Spleen (tissue), 11 donors: Measurements from ENCODE around the gene NCOA3. TPM values are rescaled to one million over a fixed set of nuclear protein-coding genes. Genes with fewer than 3 reads are reported as not detected.

Source experiments
- DNase-seq: peaks from one replicate; pipeline ENCODE4 v3.0.0-alpha.2; 2020
- H3K27ac ChIP-seq, 8 donors: fragments of 200-600 bp; sonication (generic) in 7 of 8; 1 replicate in 4 of 8; 2 replicates in 4 of 8; pipeline versions ENCODE4 v1.5.0 to v1.8.0; 2016 to 2021; ENCODE audit warnings: inconsistent platforms in 4 of 8, mild to moderate bottlenecking in 4 of 8, moderate library complexity in 1 of 8
- H3K27me3 ChIP-seq, 7 donors: fragments of 200-600 bp; sonication (generic) in 6 of 7; replicated peaks in 1 of 7; 1 replicate in 4 of 7; 2 replicates in 3 of 7; pipeline versions ENCODE4 v1.5.0 to v1.8.0; 2016 to 2021; ENCODE audit warnings: inconsistent platforms in 3 of 7, mild to moderate bottlenecking in 1 of 7
- H3K36me3 ChIP-seq, 6 donors: fragments of 200-600 bp; sonication (generic) in 5 of 6; 1 replicate in 4 of 6; 2 replicates in 2 of 6; pipeline versions ENCODE4 v1.5.0 to v1.8.0; 2016 to 2021; ENCODE audit warnings: inconsistent platforms in 2 of 6
- H3K4me1 ChIP-seq, 6 donors: fragments of 200-600 bp; sonication (generic) in 5 of 6; 1 replicate in 3 of 6; 2 replicates in 3 of 6; pipeline versions ENCODE4 v1.5.0 to v1.8.0; 2016 to 2021; ENCODE audit warnings: inconsistent platforms in 3 of 6
- H3K4me3 ChIP-seq, 8 donors: fragments of 200-600 bp; sonication (generic) in 7 of 8; 1 replicate in 4 of 8; 2 replicates in 4 of 8; pipeline versions ENCODE4 v1.5.0 to v1.8.0; 2016 to 2021; ENCODE audit warnings: inconsistent platforms in 4 of 8, mild to moderate bottlenecking in 4 of 8, moderate library complexity in 2 of 8
- H3K9me3 ChIP-seq, 8 donors: fragments of 200-600 bp; sonication (generic) in 7 of 8; 1 replicate in 4 of 8; 2 replicates in 4 of 8; pipeline versions ENCODE4 v1.5.0 to v1.8.0; 2016 to 2021; ENCODE audit warnings: inconsistent platforms in 4 of 8
- CTCF ChIP-seq, 11 experiments: fragments of 200-600 bp in 7 of 11; fragments of 450-650 bp in 4 of 11; sonication (generic) in 4 of 11; IDR thresholded peaks in 8 of 11; conservative IDR thresholded peaks in 3 of 11; 1 replicate in 7 of 11; 2 replicates in 4 of 11; pipeline versions ENCODE4 v1.4.0 to v1.8.0; 2016 to 2021; ENCODE audit warnings: antibody characterized with exemption in 11 of 11, inconsistent platforms in 4 of 11, mild to moderate bottlenecking in 1 of 11
- POLR2A ChIP-seq, 3 donors: fragments of 450-650 bp; IDR thresholded peaks; one replicate each; pipeline ENCODE4 v1.5.1; 2017; ENCODE audit warnings: antibody characterized with exemption in 3 of 3, mild to moderate bottlenecking in 1 of 3
- POLR2AphosphoS5 ChIP-seq, 3 donors: sonication (generic); formaldehyde crosslinking; IDR thresholded peaks; one replicate each; pipeline ENCODE4 v1.5.1; 2017; ENCODE audit warnings: antibody characterized with exemption in 3 of 3
- WGBS, 5 donors: extraction: QIAGEN DNeasy Blood & Tissue Kit in 3 of 5; methylation state at CpG; one replicate each; pipeline versions ENCODE4 v1.1.5 to v1.1.7; 2013 to 2018; 5-methylcytosine and 5-hydroxymethylcytosine counted together
- intact Hi-C: fragments of 100-400 bp; cut with DNase I; formaldehyde crosslinking; loops from one replicate; pipeline ENCODE4 v1.15.0; 2023; ENCODE audit warnings: low total_unique reads
- polyA plus RNA-seq, 3 donors: library from polyadenylated mRNA; stranded (reverse); fragments of 200-250 nt; gene quantifications; one replicate each; pipeline ENCODE4 v1.2.1, GENCODE V29; 2013
- total RNA-seq, 7 donors: library from RNA; depleted of rRNA in 3 of 7; stranded (reverse); fragments of >200 nt in 3 of 7; fragmentation: NEBNext Ultra II Directional in 4 of 7; extraction: Animal tissue kit (Norgen Biotek cat#: 25700) in 4 of 7; gene quantifications; one replicate each; pipeline versions ENCODE4 v1.1.0 to v1.2.1, GENCODE V29; 2016 to 2021
- donor health status: healthy with polysubstance abuse.
- donor health status: DM: no; HTN: no; CAD: no; lungs with moderate emphysema.
- donor health status: DM: no; HTN: no; CAD: no.
- donor health status: Bipolar disorder and iron deficiency.
- donor health status: healthy.
- donor health status: DM: no; HTN: no; CAD: no.
- donor health status: DM: yes; HTN: yes; CAD: no.

The NCOA3 gene
- total and polyA plus RNA-seq, 10 donors, result 12.5 to 93.7 (median 82.2) TPM

DNA sequence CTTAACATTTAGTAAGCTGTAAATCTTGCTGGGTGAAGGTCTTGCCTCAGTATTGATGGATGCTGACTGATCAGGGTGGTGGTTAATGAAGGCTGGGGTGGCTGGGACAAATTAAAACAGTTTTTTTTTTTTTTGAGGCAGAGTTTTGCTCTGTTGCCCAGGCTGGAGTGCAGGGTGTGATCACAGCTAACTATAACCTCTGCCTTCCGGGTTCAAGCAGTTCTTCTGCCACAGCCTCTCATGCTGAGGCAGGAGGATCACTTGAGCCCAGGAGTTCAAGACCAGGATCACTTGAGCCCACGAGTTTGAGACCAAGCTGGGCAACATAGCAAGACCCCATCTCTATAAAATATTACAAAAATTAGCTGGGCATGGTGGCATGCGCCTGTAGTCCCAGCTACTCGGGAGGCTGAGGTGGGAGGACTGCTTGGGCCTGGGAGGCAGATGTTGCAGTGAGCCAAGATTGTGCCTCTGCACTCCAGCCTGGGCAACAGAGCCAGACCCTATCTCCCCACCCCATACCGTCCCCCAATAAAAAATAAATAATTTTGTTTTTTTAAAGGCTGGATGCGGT is 67.2 kb downstream of the NCOA3 start:
- intact Hi-C loops, result no loop called here
- Histone ChIP-seq H3K27me3 (no peaks in the 10 kb centered on the region), H3K4me1 (peaks cover 17 to 89% (median 67%) of the 10 kb centered on the region in 6 donors), H3K27ac (peak overlapping the region in 4 of 8 donors; percentile 48 to 71 (median 58)), H3K36me3 (peaks cover 0 to 44% (median 10%) of the 10 kb centered on the region in 6 donors), H3K9me3 (peaks cover 0 to 18% (median 11%) of the 10 kb centered on the region in 8 donors), H3K4me3 (no peak overlapping the region)
- 82 to 96% (median 89%) methylated on average over 4 to 6 of the region's 6 CpGs for WGBS, 5 donors
- TF ChIP-seq POLR2AphosphoS5 (IDR thresholded peaks at IDR 0.05) (no peak), POLR2A (IDR thresholded peaks at IDR 0.05) (no peak), CTCF (IDR thresholded peaks at IDR 0.05 in 8 of 11, conservative IDR thresholded peaks at IDR 0.05 in 3 of 11) (no peak)
- DNase-seq, result no peak

- WGBS, 5 donors, result 82 to 97% (median 94%) methylated on average over 2 of the region's 2 CpGs
- Histone ChIP-seq H3K4me1 (peaks cover 33 to 89% (median 67%) of the 10 kb centered on the region in 6 donors), H3K36me3 (peaks cover 0 to 44% (median 10%) of the 10 kb centered on the region in 6 donors), H3K4me3 (no peak overlapping the region), H3K27me3 (no peaks in the 10 kb centered on the region), H3K9me3 (peaks cover 0 to 18% (median 11%) of the 10 kb centered on the region in 8 donors), H3K27ac (peak overlapping the region in 2 of 8 donors; percentile 18 to 60)
- intact Hi-C loops, result no loop called here
- no peak for TF ChIP-seq POLR2A (IDR thresholded peaks at IDR 0.05)
- no peak for TF ChIP-seq POLR2AphosphoS5 (IDR thresholded peaks at IDR 0.05)
- TF ChIP-seq CTCF (IDR thresholded peaks at IDR 0.05 in 8 of 11, conservative IDR thresholded peaks at IDR 0.05 in 3 of 11), result no peak
- no peak for DNase-seq
These were observed 69.7 kb downstream of the NCOA3 start for GRCh38 chr20:47571426-47571825.

DNA sequence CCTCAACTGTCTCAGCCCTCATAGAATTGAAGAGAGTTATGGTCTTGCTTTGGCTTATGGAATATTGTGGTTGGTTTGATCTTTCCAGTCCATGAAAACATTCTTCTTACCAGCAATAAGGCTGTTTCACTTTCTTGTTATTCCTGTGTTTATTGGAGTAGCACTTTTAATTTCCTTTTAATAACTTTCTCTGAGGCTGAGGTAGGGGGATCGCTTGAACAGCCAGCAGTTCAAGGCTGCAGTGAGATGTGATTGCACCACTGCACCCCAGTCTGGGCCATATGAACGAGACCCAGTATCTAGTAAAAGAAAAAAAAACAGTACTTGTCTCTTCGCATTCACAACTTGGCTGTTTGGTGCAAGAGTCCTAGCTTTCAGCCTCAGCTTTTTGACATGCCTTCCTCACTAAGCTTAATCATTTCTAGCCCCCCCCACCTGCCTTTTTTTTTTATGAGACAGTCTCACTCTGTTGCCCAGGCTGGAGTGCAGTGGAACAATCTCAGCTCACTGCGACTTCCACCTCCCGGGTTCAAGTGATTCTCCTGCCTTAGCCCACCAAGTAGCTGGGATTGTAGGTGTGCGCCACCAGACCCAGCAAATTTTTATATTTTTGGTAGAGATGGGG is 70.5 kb downstream of the NCOA3 start:
- Histone ChIP-seq H3K36me3 (peaks cover 0 to 44% (median 10%) of the 10 kb centered on the region in 6 donors), H3K27ac (peak overlapping the region in 3 of 8 donors; percentile 18 to 73 (median 60)), H3K9me3 (peaks cover 0 to 18% (median 11%) of the 10 kb centered on the region in 8 donors), H3K27me3 (no peaks in the 10 kb centered on the region), H3K4me3 (no peak overlapping the region), H3K4me1 (peaks cover 38 to 89% (median 69%) of the 10 kb centered on the region in 6 donors)
- intact Hi-C loops, result no loop called here
- DNase-seq, result no peak
- 89 to 94% (median 91%) methylated on average over 6 of the region's 6 CpGs for WGBS, 5 donors
- no peak for TF ChIP-seq POLR2AphosphoS5 (IDR thresholded peaks at IDR 0.05)

DNA sequence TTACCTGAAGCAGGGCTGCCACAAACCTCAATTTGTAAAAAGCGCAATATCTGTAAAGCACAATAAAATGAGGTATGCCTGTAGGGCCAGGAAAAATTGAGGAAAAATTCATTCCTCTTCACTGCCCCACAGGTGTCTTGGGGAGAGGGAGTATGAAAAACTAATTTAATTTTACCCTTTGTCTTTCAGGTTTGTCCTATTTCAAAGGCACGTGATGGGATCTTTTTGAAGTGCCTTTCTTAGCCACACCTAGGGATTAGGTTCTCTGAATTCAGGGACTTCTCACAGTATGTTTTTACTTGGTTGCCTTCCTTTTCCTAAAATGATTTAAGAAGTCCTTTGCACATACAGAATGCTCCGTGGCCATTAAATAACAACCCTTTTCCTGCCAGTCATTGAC is 71.9 kb downstream of the NCOA3 start:
- DNase-seq, result no peak
- peaks cover 0 to 18% (median 11%) of the 10 kb centered on the region in 8 donors for H3K9me3 ChIP-seq
- H3K36me3 ChIP-seq, result peaks cover 0 to 36% (median 10%) of the 10 kb centered on the region in 6 donors
- no peak overlapping the region for H3K4me3 ChIP-seq
- no peaks in the 10 kb centered on the region for H3K27me3 ChIP-seq
- H3K4me1 ChIP-seq, result peaks cover 44 to 89% (median 69%) of the 10 kb centered on the region in 6 donors
- peak overlapping the region in 7 of 8 donors; percentile 33 to 73 (median 65) for H3K27ac ChIP-seq
- 54 to 70% (median 68%) methylated on average over 3 of the region's 3 CpGs for WGBS, 5 donors
- TF ChIP-seq POLR2AphosphoS5 (IDR thresholded peaks at IDR 0.05) (no peak), POLR2A (IDR thresholded peaks at IDR 0.05) (no peak), CTCF (IDR thresholded peaks at IDR 0.05 in 8 of 11, conservative IDR thresholded peaks at IDR 0.05 in 3 of 11) (no peak)
- intact Hi-C loops, result no loop called here
